Neural progenitor cell (in vitro differentiated cells): Measurements from ENCODE around the gene KIF21A.

Experiments
- CTCF ChIP-seq: fragments of 200-600 bp; sonication (generic); IDR thresholded peaks from 2 replicates; pipeline ENCODE4 v1.5.1; 2017; ENCODE audit warnings: antibody characterized with exemption, mild to moderate bottlenecking
- EZH2 ChIP-seq: fragments of 200-600 bp; sonication (generic); IDR thresholded peaks from 2 replicates; pipeline ENCODE4 v1.6.1; 2017; ENCODE audit warnings: antibody characterized with exemption, mild to moderate bottlenecking, moderate library complexity
- EZH2phosphoT487 ChIP-seq: fragments of 200-600 bp; sonication (generic); IDR thresholded peaks from 2 replicates; pipeline ENCODE4 v1.6.1; 2017; ENCODE audit warnings: antibody characterized with exemption

- TF ChIP-seq CTCF (no peak), EZH2 (no peak), EZH2phosphoT487 (no peak)
Measured at GRCh38 chr12:39275846-39276245, 167.1 kb downstream of the KIF21A start.
